ENCODE measurements around the gene LIN37.

- TF ChIP-seq ZNF317 (CRISPR knock-in tag; IDR thresholded peaks at IDR 0.05): no peak
- no peak for TF ChIP-seq PRDM15 (CRISPR knock-in tag; IDR thresholded peaks at IDR 0.05)
- TF ChIP-seq RNF2 (conservative IDR thresholded peaks at IDR 0.05; ENCODE audit: low read depth): no peak
- TF ChIP-seq ZBTB1 (CRISPR knock-in tag; IDR thresholded peaks at IDR 0.05; ENCODE audit: borderline replicate concordance): no peak
- no peak for TF ChIP-seq JUND (CRISPR knock-in tag; IDR thresholded peaks at IDR 0.05)
- TF ChIP-seq HMGA1 (CRISPR knock-in tag; conservative IDR thresholded peaks at IDR 0.05): no peak
- no peak for TF ChIP-seq MAFK (conservative IDR thresholded peaks at IDR 0.05 in 1 of 2, IDR thresholded peaks at IDR 0.05 in 1 of 2; ENCODE audit: low read length in 2 of 2)
- no peak for TF ChIP-seq CTCF (CRISPR knock-in tag; IDR thresholded peaks at IDR 0.05)
- TF ChIP-seq MTF2 (CRISPR knock-in tag; IDR thresholded peaks at IDR 0.05; ENCODE audit: borderline replicate concordance): no peak
- TF ChIP-seq EP300 (IDR thresholded peaks at IDR 0.05; ENCODE audit: low read depth in 2 of 2, low read length in 2 of 2): no peak
- TF ChIP-seq EP300 (CRISPR knock-in tag; IDR thresholded peaks at IDR 0.05; ENCODE audit: borderline replicate concordance): no peak
- TF ChIP-seq POLR2AphosphoS5 (IDR thresholded peaks at IDR 0.05; ENCODE audit: low read depth, low read length): no peak
Observed at GRCh38 chr19:35796645-35797542, 48.5 kb downstream of the LIN37 start.
